Peyer's patch (tissue), 4 donors: ENCODE results near the gene IER3.

Experiments
- CTCF ChIP-seq, 6 experiments: fragments of 450-650 bp in 4 of 6; fragments of 200-600 bp in 2 of 6; sonication (generic) in 1 of 6; IDR thresholded peaks; one replicate each; pipeline ENCODE4 v1.5.1; 2017 to 2019; ENCODE audit warnings: antibody characterized with exemption in 6 of 6, mild to moderate bottlenecking in 3 of 6, moderate library complexity in 1 of 6
- POLR2A ChIP-seq, 2 donors: fragments of 450-650 bp; IDR thresholded peaks; one replicate each; pipeline ENCODE4 v1.5.1; 2017; ENCODE audit warnings: antibody characterized with exemption in 2 of 2, mild to moderate bottlenecking in 2 of 2, moderate library complexity in 2 of 2

- TF ChIP-seq CTCF (IDR thresholded peaks at IDR 0.05) (no peak), POLR2A (IDR thresholded peaks at IDR 0.05) (no peak)
Measured at GRCh38 chr6:30790724-30791383, 46.5 kb upstream of the IER3 start.
